BE2C (cell line): Measurements from ENCODE around the gene FBXO2.

Experiments
- DNase-seq: peaks from one replicate; pipeline ENCODE4 v3.0.0-alpha.2; 2020
- H3K27me3 ChIP-seq: fragments of 250-450 bp; sonication (Bioruptor Pico); 2 replicates; pipeline ENCODE4 v1.5.1; 2020; ENCODE audit warnings: mild to moderate bottlenecking
- H3K36me3 ChIP-seq: fragments of 250-450 bp; sonication (Bioruptor Pico); 2 replicates; pipeline ENCODE4 v1.5.1; 2020; ENCODE audit warnings: mild to moderate bottlenecking
- H3K4me1 ChIP-seq: fragments of 250-450 bp; sonication (Bioruptor Pico); 2 replicates; pipeline ENCODE4 v1.5.1; 2020
- H3K4me3 ChIP-seq: 2 replicates; pipeline ENCODE4 v1.5.1; 2011; ENCODE audit warnings: low read depth, low read length
- H3K9me3 ChIP-seq: fragments of 250-450 bp; sonication (Bioruptor Pico); 2 replicates; pipeline ENCODE4 v1.5.1; 2020
- CTCF ChIP-seq: IDR thresholded peaks from 2 replicates; pipeline ENCODE4 v1.5.1; 2012; ENCODE audit warnings: mild to moderate bottlenecking, low read depth, low read length

FBXO2 gene

GRCh38 chr1:11670747-11671146 is 16.5 kb upstream of the FBXO2 start:
- Histone ChIP-seq H3K4me1 (no peaks in the 10 kb centered on the region), H3K27me3 (no peaks in the 10 kb centered on the region), H3K9me3 (no peaks in the 10 kb centered on the region), H3K4me3 (no peak overlapping the region), H3K36me3 (no peaks in the 10 kb centered on the region)
- TF ChIP-seq CTCF: no peak
- no peak for DNase-seq

GRCh38 chr1:11668516-11668915 is 14.3 kb upstream of the FBXO2 start:
- Histone ChIP-seq H3K27me3 (no peaks in the 10 kb centered on the region), H3K4me3 (no peak overlapping the region), H3K36me3 (no peaks in the 10 kb centered on the region), H3K4me1 (no peaks in the 10 kb centered on the region), H3K9me3 (no peaks in the 10 kb centered on the region)
- DNase-seq: no peak
- no peak for TF ChIP-seq CTCF

GRCh38 chr1:11664336-11665065 is 10.3 kb upstream of the FBXO2 start:
- no peak for TF ChIP-seq CTCF
- no peak for DNase-seq
- Histone ChIP-seq H3K27me3 (no peaks in the 10 kb centered on the region), H3K4me3 (no peak overlapping the region), H3K4me1 (no peaks in the 10 kb centered on the region), H3K36me3 (no peaks in the 10 kb centered on the region), H3K9me3 (no peaks in the 10 kb centered on the region)

- Histone ChIP-seq H3K4me1 (no peaks in the 10 kb centered on the region), H3K9me3 (no peaks in the 10 kb centered on the region), H3K27me3 (no peaks in the 10 kb centered on the region), H3K36me3 (no peaks in the 10 kb centered on the region), H3K4me3 (no peak overlapping the region)
- no peak for TF ChIP-seq CTCF
- DNase-seq: no peak
Measured at GRCh38 chr1:11661103-11661502, 6.9 kb upstream of the FBXO2 start.

- no peak for DNase-seq
- no peaks in the 10 kb centered on the region for H3K9me3 ChIP-seq
Measured at GRCh38 chr1:11659748-11660147, 5.5 kb upstream of the FBXO2 start.

GRCh38 chr1:11658542-11658941 is 4.3 kb upstream of the FBXO2 start:
- Histone ChIP-seq H3K9me3 (no peaks in the 10 kb centered on the region), H3K36me3 (no peaks in the 10 kb centered on the region), H3K4me3 (no peak overlapping the region), H3K27me3 (no peaks in the 10 kb centered on the region), H3K4me1 (no peaks in the 10 kb centered on the region)
- DNase-seq: no peak
- no peak for TF ChIP-seq CTCF

More at GRCh38 chr1:11659748-11660147, 5.5 kb upstream of the FBXO2 start:
- Histone ChIP-seq H3K4me3 (no peak overlapping the region), H3K4me1 (no peaks in the 10 kb centered on the region), H3K36me3 (no peaks in the 10 kb centered on the region), H3K27me3 (no peaks in the 10 kb centered on the region)
- no peak for TF ChIP-seq CTCF
